ENCODE results near the gene ERCC6.

ERCC6 gene

DNA sequence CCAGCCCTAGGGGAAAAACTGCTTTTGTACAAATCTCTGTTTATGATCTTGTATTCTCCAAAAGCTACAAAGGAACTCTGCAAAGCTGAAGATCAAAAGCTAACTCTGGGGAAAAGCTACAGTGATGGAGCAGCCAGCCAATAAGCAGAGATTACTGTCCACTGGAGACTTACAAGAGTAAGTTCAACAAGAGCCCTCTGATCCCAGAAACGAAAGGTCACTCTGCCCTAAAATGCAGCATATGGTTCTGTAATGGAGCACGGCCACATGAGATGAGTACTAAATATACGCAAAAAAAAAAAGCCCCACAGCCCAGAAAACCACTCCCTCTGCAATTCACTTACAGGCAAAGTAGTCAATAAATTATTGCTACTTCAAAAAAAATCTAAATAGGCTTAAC lies 60.1 kb downstream of the ERCC6 start:
- DNase-seq (ENCODE audit: low read depth, low spot score), result no peak
- no peak overlapping the region for H3K4me3 ChIP-seq (ENCODE audit: low read length)

DNA sequence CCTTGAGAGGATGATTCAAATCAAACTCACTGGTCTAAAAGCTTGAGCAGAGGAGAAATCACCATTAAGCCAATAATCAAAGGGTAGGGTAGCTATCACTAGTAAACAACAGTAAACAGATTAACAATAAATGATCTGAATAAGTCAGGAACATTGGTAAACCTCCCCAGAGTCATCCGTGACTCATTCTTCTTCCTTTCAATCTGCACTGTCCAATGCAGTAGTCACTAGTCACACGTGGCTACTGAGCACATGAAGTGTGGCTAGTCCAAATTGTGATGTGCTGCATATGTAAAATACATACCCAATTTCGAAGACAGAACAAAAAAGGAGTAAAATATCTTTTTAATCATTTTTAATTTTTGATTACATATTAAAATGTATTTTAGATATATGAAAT lies 64.0 kb downstream of the ERCC6 start:
- DNase-seq (ENCODE audit: low read depth, low spot score), result no peak
- no peak overlapping the region for H3K4me3 ChIP-seq (ENCODE audit: low read length)

DNA sequence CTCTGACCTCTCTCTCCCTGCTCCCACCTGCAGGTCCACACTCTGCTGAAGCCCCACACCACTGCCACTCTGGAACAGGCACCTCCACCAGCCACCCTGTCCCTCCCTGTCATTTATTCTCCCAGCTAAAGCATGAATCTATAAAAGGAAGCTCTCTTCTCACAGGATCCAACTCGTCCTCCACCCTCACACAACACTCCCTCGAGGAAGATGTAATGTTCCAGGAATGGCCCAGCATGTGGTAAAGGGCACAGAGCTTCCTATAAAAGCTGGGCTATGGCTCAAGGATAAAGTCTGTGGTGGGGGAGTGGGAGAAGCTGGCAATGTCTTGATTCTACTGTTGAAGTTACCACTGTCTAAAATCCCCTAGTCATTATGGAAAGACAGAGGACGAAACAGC lies 67.4 kb downstream of the ERCC6 start:
- no peak overlapping the region for H3K4me3 ChIP-seq (ENCODE audit: low read length)
- no peak for DNase-seq (ENCODE audit: low read depth, low spot score)

DNA sequence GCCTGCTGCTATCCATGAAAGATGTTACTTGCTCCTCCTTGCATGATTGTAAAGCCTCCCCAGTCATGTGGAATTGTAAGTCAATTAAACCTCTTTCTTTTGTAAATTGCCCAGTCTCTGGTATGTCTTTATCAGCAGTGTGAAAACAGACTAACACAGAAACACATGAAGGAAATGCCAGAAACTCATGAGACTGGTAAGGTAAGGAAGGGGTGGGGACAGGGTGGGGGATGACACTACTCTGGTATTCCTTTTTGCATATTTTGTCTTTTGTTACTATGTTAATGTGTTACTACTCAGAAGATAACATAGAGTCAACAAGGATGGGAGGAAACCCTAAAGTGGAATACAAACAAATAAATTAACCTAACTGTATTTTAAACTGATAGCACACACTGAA lies 73.2 kb downstream of the ERCC6 start:
- H3K4me3 ChIP-seq (ENCODE audit: low read length), result no peak overlapping the region

More for the DNA sequence above, 73.2 kb downstream of the ERCC6 start:
- no peak for DNase-seq (ENCODE audit: low read depth, low spot score)

Data from Jurkat, Clone E6-1 (cell line).